Testis (tissue), 3 donors: ENCODE data around the gene XXYLT1. TPM values are rescaled to one million over a fixed set of nuclear protein-coding genes. Genes with fewer than 3 reads are reported as not detected.
A peak's percentile ranks its signal among the peaks of the same experiment; 100 is the strongest.

Experiments used
- DNase-seq: peaks from one replicate; pipeline ENCODE4 v3.0.0-alpha.2; 2019
- H3K27ac ChIP-seq, 2 donors: fragments of 200-600 bp; sonication (generic); one replicate each; pipeline ENCODE4 v1.5.1; 2019
- H3K27me3 ChIP-seq: fragments of 200-600 bp; sonication (generic); one replicate; pipeline ENCODE4 v1.5.1; 2019
- H3K36me3 ChIP-seq: fragments of 200-600 bp; sonication (generic); one replicate; pipeline ENCODE4 v1.5.1; 2017; ENCODE audit warnings: low read depth; ENCODE audit errors: missing control alignments
- H3K4me1 ChIP-seq: fragments of 200-600 bp; sonication (generic); one replicate; pipeline ENCODE4 v1.5.1; 2019
- H3K4me3 ChIP-seq, 2 donors: fragments of 200-600 bp; sonication (generic); one replicate each; pipeline ENCODE4 v1.5.1; 2017 to 2019
- H3K9me3 ChIP-seq: fragments of 200-600 bp; sonication (generic); one replicate; pipeline ENCODE4 v1.5.1; 2017
- CTCF ChIP-seq, 3 experiments: fragments of 450-650 bp in 2 of 3; fragments of 200-600 bp in 1 of 3; sonication (generic) in 1 of 3; IDR thresholded peaks; one replicate each; pipeline ENCODE4 v1.5.1; 2016 to 2019; ENCODE audit warnings: antibody characterized with exemption in 3 of 3, mild to moderate bottlenecking in 2 of 3, moderate library complexity in 1 of 3
- POLR2A ChIP-seq: fragments of 450-650 bp; IDR thresholded peaks from one replicate; pipeline ENCODE4 v1.6.1; 2017; ENCODE audit warnings: antibody characterized with exemption, mild to moderate bottlenecking, moderate library complexity
- WGBS, 2 donors: methylation state at CpG; one replicate each; pipeline ENCODE4 v1.1.5; 2018; 5-methylcytosine and 5-hydroxymethylcytosine counted together
- intact Hi-C: fragments of 100-400 bp; cut with DNase I; formaldehyde crosslinking; loops from one replicate; pipeline ENCODE4 v1.15.1; 2023; ENCODE audit warnings: low total_unique reads
- polyA plus RNA-seq: library from polyadenylated mRNA; stranded (reverse); fragments of 350-450 nt; fragmentation: Illumina TruSeq; extraction: RNeasy Lipid Tissue Mini Kit (QIAGEN cat#74804); gene quantifications from one replicate; pipeline ENCODE4 v1.2.3, GENCODE V29; 2014; ENCODE audit warnings: low read depth, low replicate concordance; ENCODE audit not compliant: insufficient read depth
- total RNA-seq, 2 donors: library from RNA; depleted of rRNA; stranded (reverse); fragments of >200 nt; gene quantifications; one replicate each; pipeline ENCODE4 v1.2.3, GENCODE V29; 2016

XXYLT1 gene
- total and polyA plus RNA-seq, 3 donors from 2014 or later: 7.2 to 12.5 (median 11.1) TPM

- no peaks in the 10 kb centered on the region for H3K27me3 ChIP-seq
- intact Hi-C loops: no loop called here
- H3K4me3 ChIP-seq: no peak overlapping the region
- TF ChIP-seq CTCF (IDR thresholded peaks at IDR 0.05) (no peak), POLR2A (no peak)
- no peak for DNase-seq
- H3K27ac ChIP-seq: peak overlapping the region; percentile 41 to 89
- H3K9me3 ChIP-seq: no peaks in the 10 kb centered on the region
- peaks cover 21% of the 10 kb centered on the region for H3K4me1 ChIP-seq
- no peaks in the 10 kb centered on the region for H3K36me3 ChIP-seq
- 39 to 45% methylated on average over 13 of the region's 13 CpGs for WGBS, 2 donors
Measured at GRCh38 chr3:195210266-195210973, 60.5 kb downstream of the XXYLT1 start.

GRCh38 chr3:195209847-195210265 lies 61.1 kb downstream of the XXYLT1 start:
- 50 to 63% methylated on average over 3 to 12 of the region's 12 CpGs for WGBS, 2 donors

GRCh38 chr3:195209083-195209846 lies 61.7 kb downstream of the XXYLT1 start:
- WGBS, 2 donors: 61 to 68% methylated on average over 25 to 29 of the region's 29 CpGs
- Histone ChIP-seq H3K9me3 (no peaks in the 10 kb centered on the region), H3K4me1 (peaks cover 28% of the 10 kb centered on the region), H3K27ac (peak overlapping the region; percentile 41 to 89), H3K4me3 (no peak overlapping the region), H3K27me3 (no peaks in the 10 kb centered on the region), H3K36me3 (no peaks in the 10 kb centered on the region)
- peak; percentile 26 for DNase-seq
- intact Hi-C loops: no loop called here
- TF ChIP-seq CTCF (IDR thresholded peaks at IDR 0.05): no peak

More at GRCh38 chr3:195209847-195210265, 61.1 kb downstream of the XXYLT1 start:
- peak; percentile 43 for DNase-seq
- Histone ChIP-seq H3K9me3 (no peaks in the 10 kb centered on the region), H3K27me3 (no peaks in the 10 kb centered on the region), H3K4me1 (peaks cover 27% of the 10 kb centered on the region), H3K4me3 (no peak overlapping the region), H3K27ac (peak overlapping the region; percentile 41 to 89), H3K36me3 (no peaks in the 10 kb centered on the region)
- TF ChIP-seq POLR2A (no peak), CTCF (IDR thresholded peaks at IDR 0.05) (no peak)
- intact Hi-C loops: no loop called here

GRCh38 chr3:195208631-195209030 lies 62.3 kb downstream of the XXYLT1 start:
- 73 to 82% methylated on average over 7 of the region's 7 CpGs for WGBS, 2 donors
- DNase-seq: no peak
- no peak overlapping the region for H3K4me3 ChIP-seq
- TF ChIP-seq POLR2A (no peak), CTCF (IDR thresholded peaks at IDR 0.05) (no peak)
- H3K36me3 ChIP-seq: no peaks in the 10 kb centered on the region
- intact Hi-C loops: no loop called here
- peak overlapping the region; percentile 41 to 89 for H3K27ac ChIP-seq
- H3K4me1 ChIP-seq: peaks cover 28% of the 10 kb centered on the region
- H3K9me3 ChIP-seq: no peaks in the 10 kb centered on the region
- H3K27me3 ChIP-seq: no peaks in the 10 kb centered on the region
